Measurements from ENCODE around the gene HLA-E.
A peak's percentile ranks its signal among the peaks of the same experiment; 100 is the strongest.
"Not testable (repeated sequence)": the region's sequence is repeated elsewhere in the genome, so short reads cannot be mapped to it uniquely, and the experiment has no call there.

The HLA-E gene

GRCh38 chr6:30489081-30490025 lies at the start of gene HLA-E:
HLA-E (plus strand) TSS chr6:30489509; CDS start chr6:30489532, 23 bp downstream.
- DNase-seq (peak; percentile 86), ATAC-seq (peak; percentile 76)

GRCh38 chr6:30441171-30441570 lies 48.1 kb upstream of the HLA-E start:
- DNase-seq (no peak), ATAC-seq (peak; percentile 59)

- peak; percentile 53 for ATAC-seq
- no peak for DNase-seq
These were observed 45.5 kb upstream of the HLA-E start for GRCh38 chr6:30443657-30444450.

- ATAC-seq (no peak), DNase-seq (no peak)
These were observed 44.9 kb upstream of the HLA-E start for GRCh38 chr6:30444451-30444742.

GRCh38 chr6:30446259-30446658 lies 43.0 kb upstream of the HLA-E start:
- DNase-seq (no peak), ATAC-seq (no peak)

- no peak for DNase-seq
These were observed 42.1 kb upstream of the HLA-E start for GRCh38 chr6:30447237-30447636.

GRCh38 chr6:30450548-30450908 lies 38.8 kb upstream of the HLA-E start:
- no peak for ATAC-seq
- no peak for DNase-seq

More at GRCh38 chr6:30447237-30447636, 42.1 kb upstream of the HLA-E start:
- no peak for ATAC-seq

- DNase-seq, result peak; percentile 50
These were observed 38.1 kb upstream of the HLA-E start for GRCh38 chr6:30450909-30451841.

GRCh38 chr6:30452736-30453507 lies 36.4 kb upstream of the HLA-E start:
- ATAC-seq, result no peak
- DNase-seq, result no peak

More at GRCh38 chr6:30450909-30451841, 38.1 kb upstream of the HLA-E start:
- peak; percentile 59 for ATAC-seq

- ATAC-seq (peak; percentile 88), DNase-seq (peak; percentile 93)
These were observed 35.7 kb upstream of the HLA-E start for GRCh38 chr6:30453508-30454116.

GRCh38 chr6:30459145-30459544 lies 30.2 kb upstream of the HLA-E start:
- ATAC-seq (no peak), DNase-seq (no peak)

GRCh38 chr6:30461055-30461454 lies 28.3 kb upstream of the HLA-E start:
- DNase-seq, result no peak
- no peak for ATAC-seq

- no peak for DNase-seq
- ATAC-seq, result no peak
These were observed 26.8 kb upstream of the HLA-E start for GRCh38 chr6:30462482-30462881.

GRCh38 chr6:30463242-30463641 lies 26.1 kb upstream of the HLA-E start:
- DNase-seq, result no peak
- no peak for ATAC-seq

GRCh38 chr6:30463651-30464618 lies 25.4 kb upstream of the HLA-E start:
- ATAC-seq, result peak; percentile 45
- peak; percentile 69 for DNase-seq

- ATAC-seq (no peak), DNase-seq (no peak)
These were observed 23.6 kb upstream of the HLA-E start for GRCh38 chr6:30465595-30466306.

GRCh38 chr6:30470968-30471367 lies 18.3 kb upstream of the HLA-E start:
- no peak for ATAC-seq
- no peak for DNase-seq

- DNase-seq, ATAC-seq: not testable (repeated sequence)
These were observed 14.2 kb upstream of the HLA-E start for GRCh38 chr6:30475116-30475515.

Data from stimulated activated naive CD8-positive, alpha-beta T cell treated with anti-CD3 and anti-CD28 coated beads, Interleukin-15, Interleukin-2, amounts not matched to agents 100 U/mL and 50 U/mL, for 24 hours (primary cell).